AG09309 (cell line): ENCODE data around the gene PBOV1.

Experiments used
- DNase-seq: peaks from one replicate; pipeline ENCODE4 v3.0.0-alpha.2; 2010; ENCODE audit warnings: low read depth
- H3K4me3 ChIP-seq: 2 replicates; pipeline ENCODE4 v1.5.1; 2011; ENCODE audit warnings: mild to moderate bottlenecking, low read depth, low read length, moderate library complexity; ENCODE audit not compliant: control insufficient read depth
- TF ChIP-seq, protein P1 (sequence below): IDR thresholded peaks from 2 replicates; pipeline ENCODE4 v1.5.1; 2011; ENCODE audit warnings: mild to moderate bottlenecking, low read depth, low read length, inconsistent platforms; ENCODE audit not compliant: insufficient read depth, control insufficient read depth; ENCODE audit errors: missing control alignments

The PBOV1 gene

GRCh38 chr6:138204303-138204702, 14.0 kb downstream of the PBOV1 start:
- TF ChIP-seq, protein P1, sequence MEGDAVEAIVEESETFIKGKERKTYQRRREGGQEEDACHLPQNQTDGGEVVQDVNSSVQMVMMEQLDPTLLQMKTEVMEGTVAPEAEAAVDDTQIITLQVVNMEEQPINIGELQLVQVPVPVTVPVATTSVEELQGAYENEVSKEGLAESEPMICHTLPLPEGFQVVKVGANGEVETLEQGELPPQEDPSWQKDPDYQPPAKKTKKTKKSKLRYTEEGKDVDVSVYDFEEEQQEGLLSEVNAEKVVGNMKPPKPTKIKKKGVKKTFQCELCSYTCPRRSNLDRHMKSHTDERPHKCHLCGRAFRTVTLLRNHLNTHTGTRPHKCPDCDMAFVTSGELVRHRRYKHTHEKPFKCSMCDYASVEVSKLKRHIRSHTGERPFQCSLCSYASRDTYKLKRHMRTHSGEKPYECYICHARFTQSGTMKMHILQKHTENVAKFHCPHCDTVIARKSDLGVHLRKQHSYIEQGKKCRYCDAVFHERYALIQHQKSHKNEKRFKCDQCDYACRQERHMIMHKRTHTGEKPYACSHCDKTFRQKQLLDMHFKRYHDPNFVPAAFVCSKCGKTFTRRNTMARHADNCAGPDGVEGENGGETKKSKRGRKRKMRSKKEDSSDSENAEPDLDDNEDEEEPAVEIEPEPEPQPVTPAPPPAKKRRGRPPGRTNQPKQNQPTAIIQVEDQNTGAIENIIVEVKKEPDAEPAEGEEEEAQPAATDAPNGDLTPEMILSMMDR, result no peak
- H3K4me3 ChIP-seq, result no peak overlapping the region
- no peak for DNase-seq

DNA sequence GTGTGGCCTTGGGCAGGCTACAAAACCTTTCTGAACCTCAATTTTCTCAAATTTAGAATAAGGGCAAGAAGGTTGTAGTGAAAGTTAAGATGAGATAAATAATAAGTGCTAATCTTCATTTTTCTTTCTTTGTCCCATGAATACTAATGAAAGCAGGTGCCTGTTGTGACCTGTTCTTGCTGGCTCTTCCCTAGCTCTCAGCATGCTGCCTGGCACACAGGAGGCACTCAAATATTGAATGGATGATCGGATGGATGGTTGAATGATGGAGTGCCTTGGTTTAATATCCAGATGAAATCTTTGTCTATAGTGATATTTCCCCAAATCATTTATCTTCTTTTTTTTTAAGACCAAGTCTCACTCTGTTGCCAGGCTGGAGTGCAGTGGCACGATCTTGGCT, 15.0 kb downstream of the PBOV1 start:
- H3K4me3 ChIP-seq, result no peak overlapping the region
- no peak for DNase-seq
- TF ChIP-seq, protein P1, result no peak

DNA sequence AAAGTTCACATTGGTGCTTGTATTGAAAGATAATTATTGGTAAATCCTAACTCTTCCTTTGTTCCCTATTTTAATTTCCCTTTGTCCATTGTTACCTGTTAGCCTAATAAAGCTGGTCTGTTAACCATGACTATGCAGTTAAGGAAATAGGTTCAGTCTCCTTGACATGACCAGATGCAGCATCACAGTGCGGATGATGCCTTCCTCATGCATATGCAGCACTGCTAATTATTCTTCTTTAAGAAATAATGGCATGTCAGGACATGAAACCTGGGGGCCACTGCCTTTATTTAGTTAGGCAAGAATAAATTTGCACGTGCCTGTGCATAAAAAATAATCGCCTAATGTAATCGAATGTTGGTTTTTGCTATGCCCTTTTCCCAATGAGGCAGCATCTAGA, 16.5 kb downstream of the PBOV1 start:
- no peak for DNase-seq
- TF ChIP-seq, protein P1, result no peak
- H3K4me3 ChIP-seq, result no peak overlapping the region

DNA sequence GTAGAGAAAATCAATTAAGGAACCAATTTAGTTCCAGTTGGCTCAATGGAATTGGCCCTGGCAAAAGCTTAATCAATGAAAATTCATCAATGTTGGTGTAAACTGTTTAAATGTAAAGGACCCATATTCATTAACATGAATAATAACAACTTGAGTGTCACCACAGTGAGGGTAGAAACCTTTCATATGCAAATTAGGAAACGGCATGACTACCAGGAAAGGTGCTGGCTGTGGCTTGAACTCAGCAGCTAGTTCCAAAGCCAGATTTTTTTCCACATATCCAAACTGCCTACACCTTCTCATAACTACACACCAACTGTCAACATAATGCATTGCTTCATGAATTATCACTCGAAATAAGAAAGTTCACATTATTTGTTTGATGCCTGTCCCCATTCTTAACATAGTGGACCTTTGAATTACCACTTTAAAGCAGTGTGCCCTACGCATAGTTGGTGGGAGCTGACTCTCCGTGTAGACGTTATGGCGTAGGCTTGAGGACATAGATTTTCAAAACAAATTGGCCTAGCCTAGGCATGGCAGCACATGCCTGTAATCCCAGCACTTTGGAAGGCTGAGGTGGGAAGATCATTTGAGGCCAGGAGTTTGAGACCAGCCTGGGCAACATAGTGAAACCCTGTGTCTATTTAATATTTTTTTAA, 19.7 kb downstream of the PBOV1 start:
- no peak for DNase-seq
- H3K4me3 ChIP-seq, result no peak overlapping the region
- TF ChIP-seq, protein P1, result no peak

DNA sequence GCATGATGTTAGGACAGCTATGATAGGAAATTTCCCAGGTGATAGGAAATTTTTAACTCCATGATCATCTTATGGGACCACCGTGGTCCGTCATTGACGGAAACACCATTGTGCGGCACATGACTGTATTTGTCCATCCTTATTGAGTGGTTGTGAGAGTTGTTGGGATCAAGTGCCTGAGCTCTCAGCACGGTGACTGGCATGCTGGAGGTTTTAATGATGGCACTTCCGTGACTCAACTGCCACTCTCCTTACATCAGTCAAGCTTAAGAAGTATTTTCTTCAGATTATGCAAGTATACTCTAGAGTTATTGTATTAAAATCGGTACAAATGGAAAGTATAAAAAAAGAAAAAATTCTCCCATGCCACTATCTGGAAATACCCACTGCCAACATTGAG, 20.7 kb downstream of the PBOV1 start:
- no peak overlapping the region for H3K4me3 ChIP-seq
- DNase-seq, result no peak
- TF ChIP-seq, protein P1, result no peak

DNA sequence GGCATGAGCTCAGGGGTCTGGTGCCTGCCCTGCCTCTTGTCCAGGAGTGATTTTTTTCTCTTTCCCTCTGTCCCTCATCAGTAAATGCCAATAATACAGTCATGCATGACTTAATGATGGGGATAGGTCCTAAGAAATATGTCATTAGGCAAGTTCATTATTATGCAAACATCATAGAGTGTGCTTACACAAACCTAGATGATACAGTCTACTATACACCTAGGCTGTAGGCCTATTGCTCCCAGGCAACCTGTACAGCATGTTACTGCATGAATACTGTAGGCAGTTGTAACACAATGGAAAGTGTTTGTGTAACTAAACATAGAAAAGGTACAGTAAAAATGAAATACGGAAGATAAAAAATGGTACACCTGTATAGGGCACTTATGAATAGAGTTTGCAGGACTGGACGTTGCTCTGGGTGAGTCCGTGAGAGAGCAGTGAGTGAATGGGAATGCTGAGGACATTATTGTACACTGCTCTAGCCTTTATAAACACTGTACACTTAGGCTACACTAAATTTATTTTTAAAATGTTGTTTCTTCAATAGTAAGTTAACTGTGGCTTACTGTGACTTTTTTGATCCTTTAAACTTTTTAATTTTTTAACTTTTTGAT, 22.1 kb downstream of the PBOV1 start:
- TF ChIP-seq, protein P1, result no peak
- DNase-seq, result no peak
- no peak overlapping the region for H3K4me3 ChIP-seq
